GM06990 (cell line): ENCODE data around the gene CTNNA2.

ENCODE experiments used
- DNase-seq: peaks from one replicate; pipeline ENCODE4 v3.0.0-alpha.2; 2011; ENCODE audit not compliant: insufficient read length; ENCODE audit errors: extremely low read depth
- H3K27me3 ChIP-seq: replicated peaks from 2 replicates; pipeline ENCODE4 v1.6.0; 2011; ENCODE audit warnings: low read length; ENCODE audit not compliant: control insufficient read depth, insufficient read depth
- H3K36me3 ChIP-seq: 2 replicates; pipeline ENCODE4 v1.5.1; 2011; ENCODE audit warnings: low read length; ENCODE audit not compliant: control insufficient read depth, insufficient read depth
- H3K4me3 ChIP-seq: replicated peaks from 2 replicates; pipeline ENCODE4 v1.5.1; 2011; ENCODE audit warnings: low read depth, mild to moderate bottlenecking, control low read depth, low read length
- TF ChIP-seq, protein P1 (sequence below): IDR thresholded peaks from 2 replicates; pipeline ENCODE4 v1.5.1; 2011; ENCODE audit warnings: low read length, control low read depth, mild to moderate bottlenecking, inconsistent platforms; ENCODE audit not compliant: insufficient read depth, poor library complexity, severe bottlenecking

Gene CTNNA2

DNA sequence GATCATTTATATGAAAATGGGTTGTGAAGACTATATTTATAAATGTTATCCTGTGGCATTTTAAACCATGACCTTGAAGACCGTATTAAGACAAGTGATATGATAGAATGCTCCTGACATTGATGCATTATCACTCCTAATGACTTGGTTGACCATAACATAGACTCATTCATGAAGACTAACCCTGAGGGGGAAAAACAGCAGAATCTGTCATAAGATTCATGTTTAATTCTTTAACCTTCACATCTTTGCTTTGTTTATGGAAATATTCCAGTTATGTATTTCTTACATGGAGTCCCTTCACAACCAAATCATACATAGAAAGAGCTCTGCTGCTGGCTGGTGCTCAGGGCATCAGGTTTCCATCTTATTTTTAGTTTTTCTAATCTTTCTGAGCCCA lies 78.4 kb downstream of the CTNNA2 start:
- no peaks in the 10 kb centered on the region for H3K36me3 ChIP-seq
- TF ChIP-seq, protein P1, sequence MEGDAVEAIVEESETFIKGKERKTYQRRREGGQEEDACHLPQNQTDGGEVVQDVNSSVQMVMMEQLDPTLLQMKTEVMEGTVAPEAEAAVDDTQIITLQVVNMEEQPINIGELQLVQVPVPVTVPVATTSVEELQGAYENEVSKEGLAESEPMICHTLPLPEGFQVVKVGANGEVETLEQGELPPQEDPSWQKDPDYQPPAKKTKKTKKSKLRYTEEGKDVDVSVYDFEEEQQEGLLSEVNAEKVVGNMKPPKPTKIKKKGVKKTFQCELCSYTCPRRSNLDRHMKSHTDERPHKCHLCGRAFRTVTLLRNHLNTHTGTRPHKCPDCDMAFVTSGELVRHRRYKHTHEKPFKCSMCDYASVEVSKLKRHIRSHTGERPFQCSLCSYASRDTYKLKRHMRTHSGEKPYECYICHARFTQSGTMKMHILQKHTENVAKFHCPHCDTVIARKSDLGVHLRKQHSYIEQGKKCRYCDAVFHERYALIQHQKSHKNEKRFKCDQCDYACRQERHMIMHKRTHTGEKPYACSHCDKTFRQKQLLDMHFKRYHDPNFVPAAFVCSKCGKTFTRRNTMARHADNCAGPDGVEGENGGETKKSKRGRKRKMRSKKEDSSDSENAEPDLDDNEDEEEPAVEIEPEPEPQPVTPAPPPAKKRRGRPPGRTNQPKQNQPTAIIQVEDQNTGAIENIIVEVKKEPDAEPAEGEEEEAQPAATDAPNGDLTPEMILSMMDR, result no peak
- no peak for DNase-seq
- H3K27me3 ChIP-seq, result no peaks in the 10 kb centered on the region
- no peak overlapping the region for H3K4me3 ChIP-seq

DNA sequence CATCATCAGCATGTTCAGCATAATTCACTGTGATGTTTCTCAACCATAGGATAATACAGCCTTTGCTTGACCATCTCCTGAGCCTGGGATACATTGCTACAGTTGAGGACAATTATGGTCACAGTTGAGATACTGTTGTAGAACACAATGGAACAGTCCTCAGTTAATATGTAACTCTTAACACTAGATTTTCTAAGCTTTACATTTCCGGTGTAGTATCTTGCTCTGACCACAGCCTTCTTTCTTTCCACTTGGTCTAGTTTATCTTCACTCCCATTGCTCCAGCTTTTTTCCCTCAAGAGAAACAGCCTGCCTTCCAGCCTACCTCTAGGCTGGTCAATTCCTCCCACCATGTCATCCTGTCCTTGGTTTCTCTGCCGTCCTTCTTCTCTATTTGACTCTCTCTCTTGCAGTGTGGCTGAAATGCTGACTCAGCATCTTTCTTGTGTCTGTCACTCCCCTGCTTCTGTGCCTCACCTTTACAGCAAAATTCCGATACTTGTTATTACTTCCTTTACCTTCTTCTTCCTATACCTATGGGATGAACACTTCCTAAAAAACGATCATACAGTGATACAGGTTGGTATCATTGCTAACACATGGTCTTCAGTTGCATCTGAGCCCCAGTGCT lies 80.5 kb downstream of the CTNNA2 start:
- DNase-seq, result no peak
- no peaks in the 10 kb centered on the region for H3K27me3 ChIP-seq
- no peak overlapping the region for H3K4me3 ChIP-seq

DNA sequence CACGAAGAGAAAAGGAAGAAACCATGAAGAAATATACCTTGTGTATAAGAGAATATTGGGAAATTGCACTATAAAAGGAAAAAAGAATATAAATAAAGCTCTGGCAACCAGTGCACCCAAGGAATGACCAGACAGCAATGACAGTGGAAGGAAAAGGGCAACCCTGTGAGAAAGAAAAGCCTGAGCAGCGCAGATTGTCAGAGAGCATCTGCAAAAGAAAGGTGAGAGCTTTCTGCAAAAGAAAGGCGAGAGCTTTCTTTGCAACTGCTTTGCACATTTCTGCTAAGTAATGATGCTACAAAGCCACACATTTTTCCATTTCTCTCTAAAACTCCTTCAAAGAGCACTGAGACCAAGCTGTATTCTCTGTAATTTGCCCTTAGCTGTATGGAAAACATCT lies 83.6 kb downstream of the CTNNA2 start:
- TF ChIP-seq, protein P1, result no peak
- DNase-seq, result no peak
- H3K27me3 ChIP-seq, result no peaks in the 10 kb centered on the region

More for the DNA sequence above, 80.5 kb downstream of the CTNNA2 start:
- TF ChIP-seq, protein P1, result no peak
- H3K36me3 ChIP-seq, result no peaks in the 10 kb centered on the region

DNA sequence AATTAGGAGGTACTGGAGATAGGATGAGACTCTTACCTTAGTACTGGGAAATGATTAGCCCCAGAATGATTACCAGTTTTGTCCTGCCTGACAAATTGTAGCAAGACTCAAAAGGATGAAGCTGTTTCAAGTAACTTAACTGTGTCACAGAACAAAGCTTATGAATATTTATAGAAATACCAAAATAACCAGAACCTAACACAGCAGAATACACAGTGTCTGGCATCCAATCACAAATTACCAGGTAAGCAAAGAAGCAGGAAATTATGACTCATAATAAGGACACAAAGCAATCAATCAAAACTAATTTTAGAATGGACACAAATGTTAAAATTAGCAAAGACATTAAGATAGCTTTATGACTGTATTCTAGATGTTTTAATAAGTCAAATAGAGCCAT lies 91.9 kb downstream of the CTNNA2 start:
- TF ChIP-seq, protein P1, result no peak
- H3K4me3 ChIP-seq, result no peak overlapping the region
- DNase-seq, result no peak

More for the DNA sequence above, 83.6 kb downstream of the CTNNA2 start:
- Histone ChIP-seq H3K36me3 (no peaks in the 10 kb centered on the region), H3K4me3 (no peak overlapping the region)

DNA sequence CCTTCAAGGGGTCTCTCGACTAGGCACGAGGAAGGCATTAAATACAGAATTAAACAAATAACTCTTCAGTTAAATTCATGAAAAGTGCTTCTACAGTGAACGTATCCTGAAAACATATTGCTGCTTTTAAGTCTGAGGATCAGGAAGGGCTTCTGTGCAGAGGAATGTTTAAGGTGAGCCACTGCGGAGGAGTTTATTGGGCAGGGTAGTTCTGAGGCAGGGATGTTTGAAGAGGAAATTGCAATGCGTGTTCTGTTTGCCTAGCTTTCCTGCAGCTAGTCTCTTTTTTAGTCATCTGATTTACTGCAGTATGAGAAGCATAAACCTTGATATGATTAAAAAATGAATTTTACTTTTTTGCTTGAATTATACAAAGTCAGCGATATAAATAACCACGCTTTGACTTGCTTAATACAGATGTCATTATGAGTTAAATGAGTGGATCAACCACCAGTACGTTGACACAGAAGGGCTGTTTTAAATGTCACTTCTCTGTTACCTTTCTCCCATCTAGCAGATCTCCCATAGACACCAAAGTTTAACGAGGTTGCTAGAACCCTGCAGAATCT lies 98.7 kb downstream of the CTNNA2 start:
- no peak overlapping the region for H3K4me3 ChIP-seq
- H3K27me3 ChIP-seq, result no peaks in the 10 kb centered on the region
- TF ChIP-seq, protein P1, result no peak
- H3K36me3 ChIP-seq, result no peaks in the 10 kb centered on the region
- DNase-seq, result no peak

More for the DNA sequence above, 91.9 kb downstream of the CTNNA2 start:
- Histone ChIP-seq H3K36me3 (no peaks in the 10 kb centered on the region), H3K27me3 (no peaks in the 10 kb centered on the region)

DNA sequence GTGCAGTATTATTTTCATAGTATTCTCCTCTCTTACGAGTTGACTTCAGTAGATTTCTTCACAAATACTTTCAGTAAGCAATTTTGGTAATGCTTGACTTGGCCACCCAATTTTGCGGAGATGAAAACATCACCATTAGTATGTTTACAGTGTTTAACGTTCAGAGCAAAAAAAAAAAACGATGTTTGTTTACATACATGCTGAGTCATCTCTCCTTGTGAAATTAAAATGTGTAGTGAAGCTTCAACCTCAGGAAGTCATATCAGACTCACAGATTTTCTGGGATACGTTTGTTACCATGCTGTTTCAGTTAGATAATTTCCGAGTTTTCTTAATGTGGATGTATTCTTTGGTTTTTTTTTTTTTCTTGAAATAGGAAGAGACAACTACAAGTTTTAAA lies 100.1 kb downstream of the CTNNA2 start:
- no peak for DNase-seq
- TF ChIP-seq, protein P1, result no peak
- no peak overlapping the region for H3K4me3 ChIP-seq
- H3K36me3 ChIP-seq, result no peaks in the 10 kb centered on the region
- no peaks in the 10 kb centered on the region for H3K27me3 ChIP-seq
